ENCODE measurements around the gene GPC1. TPM values are rescaled to one million over a fixed set of nuclear protein-coding genes. Genes with fewer than 3 reads are reported as not detected.
A peak's percentile ranks its signal among the peaks of the same experiment; 100 is the strongest.

The GPC1 gene
- total RNA-seq, 1 donor from 2014 or later: 88.0 TPM

DNA sequence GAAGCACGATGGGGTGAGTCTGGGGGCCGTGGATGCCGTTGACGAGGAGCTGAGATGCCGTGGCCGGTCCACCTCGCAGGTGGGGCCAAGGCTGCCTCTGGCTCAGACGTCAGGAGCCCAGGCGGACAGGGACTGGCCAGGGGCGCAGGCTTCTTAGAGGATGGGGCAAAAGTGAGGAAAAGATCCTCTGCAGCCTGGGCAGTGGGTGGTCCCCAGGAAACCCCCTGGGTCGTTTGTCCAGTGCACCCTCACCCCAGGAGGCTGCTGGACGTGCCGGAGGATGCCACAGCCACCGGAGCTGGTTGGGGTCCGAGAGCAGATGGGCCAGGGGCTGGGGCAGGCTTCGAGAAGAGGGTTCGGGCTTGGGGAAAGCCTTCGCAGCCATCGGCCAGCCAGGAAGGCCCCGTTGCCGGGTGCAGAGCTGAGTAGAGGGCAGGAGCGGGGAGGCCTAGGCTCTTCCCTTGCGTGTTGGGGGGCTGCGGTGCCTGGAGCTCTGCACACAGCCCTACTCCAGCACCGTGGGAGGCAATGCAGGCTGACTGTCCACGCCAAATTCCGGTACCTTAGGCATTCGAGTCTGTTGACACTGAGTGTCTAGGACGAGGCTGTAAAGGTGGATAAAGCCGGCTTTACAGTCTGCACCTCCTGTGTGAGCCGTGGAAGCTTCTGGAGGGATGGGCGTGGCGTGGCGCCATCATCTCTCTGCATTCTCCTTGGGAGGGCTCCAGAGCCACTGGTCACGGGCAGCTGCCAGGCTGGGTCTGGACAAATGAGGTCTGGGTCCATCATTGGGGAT is 18.8 kb downstream of the GPC1 start:
- Mint-ChIP-seq H3K27ac (peak overlapping the region; percentile 76), H3K27me3 (ENCODE audit: low read depth) (peaks cover 20% of the 10 kb centered on the region), H3K4me1 (peaks cover 55% of the 10 kb centered on the region), H3K36me3 (no peaks in the 10 kb centered on the region), H3K9me3 (no peaks in the 10 kb centered on the region), H3K4me3 (peak overlapping the region; percentile 82)
- DNase-seq (ENCODE audit: low spot score in 2 of 2, unreplicated experiment in 2 of 2): no peak
- TF ChIP-seq, protein P1, sequence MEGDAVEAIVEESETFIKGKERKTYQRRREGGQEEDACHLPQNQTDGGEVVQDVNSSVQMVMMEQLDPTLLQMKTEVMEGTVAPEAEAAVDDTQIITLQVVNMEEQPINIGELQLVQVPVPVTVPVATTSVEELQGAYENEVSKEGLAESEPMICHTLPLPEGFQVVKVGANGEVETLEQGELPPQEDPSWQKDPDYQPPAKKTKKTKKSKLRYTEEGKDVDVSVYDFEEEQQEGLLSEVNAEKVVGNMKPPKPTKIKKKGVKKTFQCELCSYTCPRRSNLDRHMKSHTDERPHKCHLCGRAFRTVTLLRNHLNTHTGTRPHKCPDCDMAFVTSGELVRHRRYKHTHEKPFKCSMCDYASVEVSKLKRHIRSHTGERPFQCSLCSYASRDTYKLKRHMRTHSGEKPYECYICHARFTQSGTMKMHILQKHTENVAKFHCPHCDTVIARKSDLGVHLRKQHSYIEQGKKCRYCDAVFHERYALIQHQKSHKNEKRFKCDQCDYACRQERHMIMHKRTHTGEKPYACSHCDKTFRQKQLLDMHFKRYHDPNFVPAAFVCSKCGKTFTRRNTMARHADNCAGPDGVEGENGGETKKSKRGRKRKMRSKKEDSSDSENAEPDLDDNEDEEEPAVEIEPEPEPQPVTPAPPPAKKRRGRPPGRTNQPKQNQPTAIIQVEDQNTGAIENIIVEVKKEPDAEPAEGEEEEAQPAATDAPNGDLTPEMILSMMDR (IDR thresholded peaks at IDR 0.05; ENCODE audit: unreplicated experiment): no peak

DNA sequence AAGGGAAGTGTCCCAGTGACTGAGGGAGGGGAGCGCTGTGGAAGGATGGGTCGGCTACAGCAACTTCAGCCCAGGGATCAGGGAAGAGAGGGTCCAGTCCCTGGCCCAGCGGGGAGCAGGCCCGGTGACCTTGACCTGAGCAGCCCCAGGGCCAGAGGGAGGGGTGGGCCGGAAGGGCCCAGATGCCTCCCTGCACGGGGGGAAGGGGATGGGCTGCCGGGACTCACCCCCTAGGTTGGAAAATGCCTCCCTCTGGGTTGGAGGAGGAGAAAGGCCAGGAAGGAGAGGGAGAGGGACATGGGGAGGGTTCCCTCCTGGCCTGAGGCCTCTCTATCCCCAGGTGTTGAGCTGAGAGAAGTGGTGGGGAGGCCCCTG is 19.8 kb downstream of the GPC1 start:
- Mint-ChIP-seq H3K27ac (no peak overlapping the region), H3K4me1 (peaks cover 48% of the 10 kb centered on the region), H3K9me3 (no peaks in the 10 kb centered on the region), H3K36me3 (no peaks in the 10 kb centered on the region), H3K27me3 (ENCODE audit: low read depth) (peaks cover 20% of the 10 kb centered on the region), H3K4me3 (peak overlapping the region; percentile 82)
- TF ChIP-seq, protein P1 (IDR thresholded peaks at IDR 0.05; ENCODE audit: unreplicated experiment): no peak
- no peak for DNase-seq (ENCODE audit: low spot score in 2 of 2, unreplicated experiment in 2 of 2)

DNA sequence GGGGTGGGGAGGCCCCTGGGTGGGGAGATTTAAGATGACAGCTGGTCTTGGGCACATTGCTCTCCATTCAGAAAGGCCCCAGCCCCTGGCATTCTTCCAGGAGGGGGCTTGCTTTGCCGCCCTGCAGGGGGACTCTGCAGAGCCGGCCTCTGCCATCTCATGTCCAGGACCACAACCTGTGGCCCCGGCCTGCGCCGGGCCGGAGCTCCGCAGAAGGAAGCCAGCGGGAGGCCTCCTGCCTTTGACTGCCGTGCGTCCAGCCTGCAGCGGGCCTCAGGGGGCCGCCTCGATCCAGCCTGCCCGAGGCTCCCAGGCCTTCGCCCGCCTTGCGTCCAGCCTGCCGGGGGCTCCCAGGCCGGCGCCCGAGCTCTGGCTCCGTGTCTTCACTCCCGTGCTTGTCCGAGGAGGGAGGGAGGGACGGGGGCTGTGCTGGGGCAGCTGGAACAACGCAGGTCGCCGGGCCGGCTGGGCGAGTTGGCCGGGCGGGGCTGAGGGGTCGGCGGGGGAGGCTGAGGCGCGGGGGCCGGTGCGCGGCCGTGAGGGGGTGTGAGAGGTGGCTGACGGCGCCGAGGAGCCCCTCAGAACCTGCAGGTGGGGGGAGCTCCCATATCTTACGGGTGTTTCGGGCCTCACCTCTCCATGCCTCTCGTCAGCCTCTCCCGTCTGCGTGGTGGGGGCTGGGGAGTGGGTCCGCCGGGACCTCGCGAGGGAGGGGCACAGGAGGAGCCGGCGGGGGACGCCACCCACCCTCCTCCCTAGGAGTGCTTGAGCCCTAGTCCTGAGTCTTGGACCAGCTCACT is 20.4 kb downstream of the GPC1 start:
- Mint-ChIP-seq H3K9me3 (no peaks in the 10 kb centered on the region), H3K36me3 (no peaks in the 10 kb centered on the region), H3K4me3 (peak overlapping the region; percentile 64), H3K27ac (no peak overlapping the region), H3K27me3 (ENCODE audit: low read depth) (peaks cover 17% of the 10 kb centered on the region), H3K4me1 (peaks cover 44% of the 10 kb centered on the region)
- TF ChIP-seq, protein P1 (IDR thresholded peaks at IDR 0.05; ENCODE audit: unreplicated experiment): no peak
- no peak for DNase-seq (ENCODE audit: low spot score in 2 of 2, unreplicated experiment in 2 of 2)

- no peaks in the 10 kb centered on the region for H3K36me3 Mint-ChIP-seq
- DNase-seq (ENCODE audit: low spot score in 2 of 2, unreplicated experiment in 2 of 2): no peak
- TF ChIP-seq, protein P1 (IDR thresholded peaks at IDR 0.05; ENCODE audit: unreplicated experiment): no peak
- peaks cover 17% of the 10 kb centered on the region for H3K27me3 Mint-ChIP-seq (ENCODE audit: low read depth)
- no peaks in the 10 kb centered on the region for H3K9me3 Mint-ChIP-seq
- peak overlapping the region; percentile 79 for H3K27ac Mint-ChIP-seq
- H3K4me3 Mint-ChIP-seq: peak overlapping the region; percentile 64
- peaks cover 40% of the 10 kb centered on the region for H3K4me1 Mint-ChIP-seq
These were observed 21.2 kb downstream of the GPC1 start for GRCh38 chr2:240456447-240457222.

GRCh38 chr2:240457223-240458043 is 22.0 kb downstream of the GPC1 start:
- peak overlapping the region; percentile 81 for H3K27ac Mint-ChIP-seq
- peaks cover 36% of the 10 kb centered on the region for H3K4me1 Mint-ChIP-seq
- H3K27me3 Mint-ChIP-seq (ENCODE audit: low read depth): peaks cover 13% of the 10 kb centered on the region
- no peaks in the 10 kb centered on the region for H3K9me3 Mint-ChIP-seq
- no peaks in the 10 kb centered on the region for H3K36me3 Mint-ChIP-seq
- DNase-seq (ENCODE audit: low spot score in 2 of 2, unreplicated experiment in 2 of 2): no peak
- TF ChIP-seq, protein P1 (IDR thresholded peaks at IDR 0.05; ENCODE audit: unreplicated experiment): no peak
- peak overlapping the region; percentile 64 for H3K4me3 Mint-ChIP-seq

All from mesothelial cell of epicardium (in vitro differentiated cells).